Sigmoid colon (tissue), 7 donors: ENCODE measurements around the gene SMIM35. TPM values are rescaled to one million over a fixed set of nuclear protein-coding genes. Genes with fewer than 3 reads are reported as not detected.

Experiments
- DNase-seq: peaks from one replicate; pipeline ENCODE4 v3.0.0-alpha.2; 2019
- H3K27ac ChIP-seq, 4 donors: fragments of 200-600 bp; sonication (generic); one replicate each; pipeline ENCODE4 v1.5.1; 2016 to 2019; ENCODE audit warnings: mild to moderate bottlenecking in 1 of 4
- H3K27me3 ChIP-seq, 3 donors: fragments of 200-600 bp; sonication (generic); one replicate each; pipeline ENCODE4 v1.5.1; 2019; ENCODE audit warnings: mild to moderate bottlenecking in 1 of 3
- H3K36me3 ChIP-seq, 4 donors: fragments of 200-600 bp; sonication (generic); one replicate each; pipeline ENCODE4 v1.5.1; 2016 to 2019
- H3K4me1 ChIP-seq, 4 donors: fragments of 200-600 bp; sonication (generic); one replicate each; pipeline ENCODE4 v1.5.1; 2017 to 2019
- H3K4me3 ChIP-seq, 4 donors: fragments of 200-600 bp; sonication (generic); one replicate each; pipeline ENCODE4 v1.5.1; 2017 to 2019; ENCODE audit warnings: mild to moderate bottlenecking in 2 of 4, moderate library complexity in 1 of 4
- H3K9me3 ChIP-seq, 4 donors: fragments of 200-600 bp in 3 of 4; sonication (generic) in 3 of 4; one replicate each; pipeline versions ENCODE4 v1.5.1 to v1.6.1; 2013 to 2019
- CTCF ChIP-seq, 4 experiments: fragments of 450-650 bp in 3 of 4; fragments of 200-600 bp in 1 of 4; IDR thresholded peaks; one replicate each; pipeline ENCODE4 v1.5.1; 2016 to 2019; ENCODE audit warnings: antibody characterized with exemption in 4 of 4, mild to moderate bottlenecking in 3 of 4, moderate library complexity in 2 of 4
- EP300 ChIP-seq, 4 donors: sonication (generic); formaldehyde crosslinking; IDR thresholded peaks; one replicate each; pipeline ENCODE4 v1.6.1; 2017; ENCODE audit warnings: antibody characterized with exemption in 4 of 4
- POLR2A ChIP-seq, 2 donors: fragments of 450-650 bp; IDR thresholded peaks; one replicate each; pipeline ENCODE4 v1.6.1; 2016; ENCODE audit warnings: antibody characterized with exemption in 2 of 2, mild to moderate bottlenecking in 2 of 2, moderate library complexity in 2 of 2
- POLR2AphosphoS5 ChIP-seq, 4 donors: sonication (generic); formaldehyde crosslinking; IDR thresholded peaks; one replicate each; pipeline ENCODE4 v1.6.1; 2017; ENCODE audit warnings: antibody characterized with exemption in 4 of 4
- WGBS, 2 donors: extraction: QIAGEN DNeasy Blood & Tissue Kit; methylation state at CpG; one replicate each; pipeline ENCODE4 v1.1.7; 2013; 5-methylcytosine and 5-hydroxymethylcytosine counted together
- intact Hi-C: fragments of 100-400 bp; cut with DNase I; formaldehyde crosslinking; loops from one replicate; pipeline ENCODE4 v1.15.1; 2023
- polyA plus RNA-seq, 3 donors: library from polyadenylated mRNA; stranded (reverse); fragments of 200-250 nt; gene quantifications; one replicate each; pipeline ENCODE4 v1.2.3, GENCODE V29; 2013
- total RNA-seq, 4 donors: library from RNA; depleted of rRNA; stranded (reverse); fragments of >200 nt; gene quantifications; one replicate each; pipeline ENCODE4 v1.1.0, GENCODE V29; 2016
- donor health status: healthy with polysubstance abuse.
- donor health status: Bipolar disorder and iron deficiency.
- donor health status: healthy.

Gene SMIM35
- total and polyA plus RNA-seq, 7 donors = 0.28 TPM; not detected in 6

- H3K36me3 ChIP-seq = no peaks in the 10 kb centered on the region
- no peak for TF ChIP-seq POLR2A (IDR thresholded peaks at IDR 0.05)
- no peak for TF ChIP-seq CTCF (IDR thresholded peaks at IDR 0.05)
- TF ChIP-seq EP300 (IDR thresholded peaks at IDR 0.05) = no peak
- no peak for TF ChIP-seq POLR2AphosphoS5 (IDR thresholded peaks at IDR 0.05)
- intact Hi-C loops = no loop called here
- H3K27ac ChIP-seq = no peak overlapping the region
- H3K4me1 ChIP-seq = no peaks in the 10 kb centered on the region
- no peak for DNase-seq
- H3K4me3 ChIP-seq = no peak overlapping the region
- no peaks in the 10 kb centered on the region for H3K27me3 ChIP-seq
- H3K9me3 ChIP-seq = no peaks in the 10 kb centered on the region
- WGBS, 2 donors = 73 to 76% methylated on average over 8 of the region's 8 CpGs
These were observed 39.6 kb downstream of the SMIM35 start for GRCh38 chr11:118046964-118047700.

- no peak for DNase-seq
- no peaks in the 10 kb centered on the region for H3K36me3 ChIP-seq
- H3K27me3 ChIP-seq = no peaks in the 10 kb centered on the region
- H3K4me3 ChIP-seq = no peak overlapping the region
- no peaks in the 10 kb centered on the region for H3K4me1 ChIP-seq
- TF ChIP-seq POLR2A (IDR thresholded peaks at IDR 0.05) (no peak), POLR2AphosphoS5 (IDR thresholded peaks at IDR 0.05) (no peak), EP300 (IDR thresholded peaks at IDR 0.05) (no peak), CTCF (IDR thresholded peaks at IDR 0.05) (no peak)
- no peaks in the 10 kb centered on the region for H3K9me3 ChIP-seq
- 48 to 57% methylated on average over 5 of the region's 5 CpGs for WGBS, 2 donors
- intact Hi-C loops = no loop called here
- no peak overlapping the region for H3K27ac ChIP-seq
These were observed 40.5 kb downstream of the SMIM35 start for GRCh38 chr11:118046051-118046963.

- 75 to 81% methylated on average over 2 of the region's 2 CpGs for WGBS, 2 donors
- Histone ChIP-seq H3K4me3 (no peak overlapping the region), H3K27me3 (no peaks in the 10 kb centered on the region), H3K4me1 (no peaks in the 10 kb centered on the region), H3K36me3 (no peaks in the 10 kb centered on the region), H3K27ac (no peak overlapping the region), H3K9me3 (no peaks in the 10 kb centered on the region)
- TF ChIP-seq EP300 (IDR thresholded peaks at IDR 0.05) = no peak
- no peak for TF ChIP-seq POLR2AphosphoS5 (IDR thresholded peaks at IDR 0.05)
- TF ChIP-seq POLR2A (IDR thresholded peaks at IDR 0.05) = no peak
- TF ChIP-seq CTCF (IDR thresholded peaks at IDR 0.05) = no peak
- intact Hi-C loops = no loop called here
- no peak for DNase-seq
These were observed 41.6 kb downstream of the SMIM35 start for GRCh38 chr11:118045191-118045590.

GRCh38 chr11:118042796-118043195, 44.0 kb downstream of the SMIM35 start:
- H3K27ac ChIP-seq = no peak overlapping the region
- no peaks in the 10 kb centered on the region for H3K9me3 ChIP-seq
- no peaks in the 10 kb centered on the region for H3K36me3 ChIP-seq
- TF ChIP-seq POLR2A (IDR thresholded peaks at IDR 0.05) = no peak
- TF ChIP-seq EP300 (IDR thresholded peaks at IDR 0.05) = no peak
- no peak for TF ChIP-seq CTCF (IDR thresholded peaks at IDR 0.05)
- TF ChIP-seq POLR2AphosphoS5 (IDR thresholded peaks at IDR 0.05) = no peak
- DNase-seq = no peak
- H3K4me3 ChIP-seq = no peak overlapping the region
- intact Hi-C loops = no loop called here
- WGBS, 2 donors = 29 to 47% methylated on average over 4 of the region's 4 CpGs
- no peaks in the 10 kb centered on the region for H3K27me3 ChIP-seq
- no peaks in the 10 kb centered on the region for H3K4me1 ChIP-seq
